Measurements from ENCODE around the gene VPS13D.

Gene VPS13D

DNA sequence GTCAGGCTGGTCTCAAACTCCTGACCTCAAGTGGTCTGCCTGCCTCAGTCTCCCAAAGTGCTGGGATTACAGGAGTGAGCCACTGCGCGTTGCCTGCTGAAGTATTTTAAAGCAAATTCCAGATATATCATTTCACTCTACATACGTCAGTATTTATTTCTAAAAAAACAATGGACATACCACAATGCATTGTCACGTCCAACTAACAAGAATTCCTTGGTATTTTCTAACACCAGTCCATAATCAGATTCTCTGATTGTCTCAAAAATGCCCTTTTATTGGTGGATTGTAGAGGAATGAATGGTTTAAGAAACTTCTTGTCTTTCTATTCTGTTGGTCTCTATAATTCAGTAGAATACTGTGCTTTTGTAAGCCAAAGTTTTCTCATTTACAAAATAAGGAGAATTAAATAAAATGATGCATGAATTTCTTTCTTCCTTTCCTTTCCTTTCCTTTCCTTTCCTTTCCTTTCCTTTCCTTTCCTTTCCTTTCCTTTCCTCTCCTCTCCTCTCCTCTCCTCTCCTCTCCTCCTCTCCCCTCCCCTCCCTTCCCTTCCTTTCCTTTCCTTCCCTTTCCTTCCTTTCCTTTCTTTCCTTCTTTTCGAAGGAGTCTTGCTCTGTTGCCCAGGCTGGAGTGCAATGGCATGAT, 55.8 kb downstream of the VPS13D start:
- TF ChIP-seq, protein P1, sequence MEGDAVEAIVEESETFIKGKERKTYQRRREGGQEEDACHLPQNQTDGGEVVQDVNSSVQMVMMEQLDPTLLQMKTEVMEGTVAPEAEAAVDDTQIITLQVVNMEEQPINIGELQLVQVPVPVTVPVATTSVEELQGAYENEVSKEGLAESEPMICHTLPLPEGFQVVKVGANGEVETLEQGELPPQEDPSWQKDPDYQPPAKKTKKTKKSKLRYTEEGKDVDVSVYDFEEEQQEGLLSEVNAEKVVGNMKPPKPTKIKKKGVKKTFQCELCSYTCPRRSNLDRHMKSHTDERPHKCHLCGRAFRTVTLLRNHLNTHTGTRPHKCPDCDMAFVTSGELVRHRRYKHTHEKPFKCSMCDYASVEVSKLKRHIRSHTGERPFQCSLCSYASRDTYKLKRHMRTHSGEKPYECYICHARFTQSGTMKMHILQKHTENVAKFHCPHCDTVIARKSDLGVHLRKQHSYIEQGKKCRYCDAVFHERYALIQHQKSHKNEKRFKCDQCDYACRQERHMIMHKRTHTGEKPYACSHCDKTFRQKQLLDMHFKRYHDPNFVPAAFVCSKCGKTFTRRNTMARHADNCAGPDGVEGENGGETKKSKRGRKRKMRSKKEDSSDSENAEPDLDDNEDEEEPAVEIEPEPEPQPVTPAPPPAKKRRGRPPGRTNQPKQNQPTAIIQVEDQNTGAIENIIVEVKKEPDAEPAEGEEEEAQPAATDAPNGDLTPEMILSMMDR (conservative IDR thresholded peaks at IDR 0.05; ENCODE audit: low read length): no peak
- DNase-seq (ENCODE audit: low read depth): no peak
- no peak overlapping the region for H3K4me3 ChIP-seq (ENCODE audit: low read length)

DNA sequence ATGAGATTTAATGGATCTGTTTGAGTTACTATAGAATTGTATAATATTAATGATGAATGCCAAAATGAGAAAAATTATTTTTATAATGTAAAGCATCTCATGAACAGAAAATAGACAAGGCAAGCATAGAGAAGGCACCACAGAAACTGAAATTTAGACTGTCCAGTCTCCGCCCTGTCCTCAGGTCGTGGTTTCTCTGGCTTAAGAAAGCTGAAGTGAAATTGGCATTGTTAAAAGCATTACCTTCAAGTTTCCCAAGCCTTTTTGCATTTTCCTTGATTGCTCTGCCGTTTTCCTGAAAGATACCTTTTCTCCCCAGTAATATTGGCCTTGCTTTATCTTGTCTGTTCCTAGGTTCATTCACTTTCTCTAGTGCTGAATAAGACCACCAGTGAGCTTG, 58.0 kb downstream of the VPS13D start:
- TF ChIP-seq, protein P1 (conservative IDR thresholded peaks at IDR 0.05; ENCODE audit: low read length): no peak
- no peak overlapping the region for H3K4me3 ChIP-seq (ENCODE audit: low read length)
- no peak for DNase-seq (ENCODE audit: low read depth)

DNA sequence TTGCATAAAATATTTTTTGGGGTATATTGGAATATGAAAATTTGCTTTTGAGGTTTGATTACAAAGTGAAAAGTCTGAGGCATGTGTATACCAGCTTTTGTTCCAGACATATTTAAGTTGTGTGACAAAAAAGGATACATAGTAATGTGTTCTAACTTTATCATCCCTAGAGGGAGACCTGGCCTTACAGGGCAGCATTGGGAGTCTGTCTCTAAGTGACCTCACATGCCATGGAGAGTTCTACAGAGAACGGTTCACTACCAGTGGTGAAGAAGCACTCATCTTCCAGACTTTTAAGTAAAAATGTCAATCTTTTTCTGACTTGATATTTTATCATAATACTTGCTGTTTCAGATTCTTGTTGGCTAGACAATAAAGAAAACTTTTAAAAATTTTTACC, 61.0 kb downstream of the VPS13D start:
- no peak overlapping the region for H3K4me3 ChIP-seq (ENCODE audit: low read length)
- DNase-seq (ENCODE audit: low read depth): no peak
- TF ChIP-seq, protein P1 (conservative IDR thresholded peaks at IDR 0.05; ENCODE audit: low read length): no peak

DNA sequence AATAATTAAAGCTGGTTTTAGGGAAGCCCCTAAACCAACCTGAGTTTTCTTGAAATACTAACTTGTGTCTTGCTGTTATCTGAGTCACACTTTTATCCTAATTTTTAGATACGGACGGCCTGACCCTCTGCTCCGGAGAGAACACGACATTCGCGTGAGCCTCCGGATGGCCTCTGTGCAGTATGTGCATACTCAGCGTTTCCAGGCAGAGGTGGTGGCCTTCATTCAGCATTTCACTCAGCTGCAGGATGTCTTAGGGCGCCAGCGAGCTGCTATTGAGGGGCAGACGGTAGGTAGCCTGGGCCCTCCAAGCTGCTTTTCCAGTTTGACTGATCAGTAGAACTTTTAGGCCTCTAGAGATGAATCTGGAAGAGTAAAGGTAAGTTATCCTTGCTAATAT, 63.6 kb downstream of the VPS13D start:
- no peak for DNase-seq (ENCODE audit: low read depth)
- TF ChIP-seq, protein P1 (conservative IDR thresholded peaks at IDR 0.05; ENCODE audit: low read length): no peak
- no peak overlapping the region for H3K4me3 ChIP-seq (ENCODE audit: low read length)

DNA sequence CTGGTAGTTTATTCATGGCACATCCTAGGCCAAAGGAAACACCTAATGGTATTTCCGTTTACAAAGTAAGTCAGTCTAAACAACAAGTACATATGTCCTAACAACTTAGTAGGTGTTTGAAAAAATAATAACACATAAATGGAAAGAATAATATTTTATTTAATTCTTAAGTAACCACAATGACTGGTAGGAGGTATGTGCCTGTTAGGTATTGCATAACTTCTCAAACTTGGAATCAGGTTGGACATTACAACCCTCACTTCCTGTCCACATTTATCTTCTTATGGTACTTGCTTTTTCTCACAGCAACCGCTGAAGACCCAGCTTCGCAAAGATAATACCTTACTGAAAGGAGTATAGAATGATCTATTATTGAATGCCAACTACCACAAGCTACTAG, 64.2 kb downstream of the VPS13D start:
- TF ChIP-seq, protein P1 (conservative IDR thresholded peaks at IDR 0.05; ENCODE audit: low read length): no peak
- DNase-seq (ENCODE audit: low read depth): peak; percentile 66
- no peak overlapping the region for H3K4me3 ChIP-seq (ENCODE audit: low read length)

DNA sequence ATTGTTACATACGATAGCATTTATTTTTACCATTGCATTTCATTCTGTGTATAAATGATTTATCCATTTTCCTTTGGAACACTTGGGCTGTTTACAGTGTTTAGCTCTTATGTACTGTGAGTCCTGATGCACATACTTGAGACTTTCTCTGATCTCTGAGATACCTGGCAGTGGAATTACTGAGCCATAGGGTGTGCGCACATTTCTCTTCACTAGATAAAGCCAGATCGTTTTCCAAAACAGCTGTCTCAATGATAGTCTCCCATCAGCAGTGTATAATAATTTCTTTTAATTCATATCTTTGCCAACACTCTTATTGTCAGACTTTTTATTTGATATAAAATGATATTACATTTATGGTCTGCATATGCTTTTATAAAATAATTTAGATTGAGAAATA, 66.2 kb downstream of the VPS13D start:
- H3K4me3 ChIP-seq (ENCODE audit: low read length): no peak overlapping the region
- TF ChIP-seq, protein P1 (conservative IDR thresholded peaks at IDR 0.05; ENCODE audit: low read length): no peak
- no peak for DNase-seq (ENCODE audit: low read depth)

DNA sequence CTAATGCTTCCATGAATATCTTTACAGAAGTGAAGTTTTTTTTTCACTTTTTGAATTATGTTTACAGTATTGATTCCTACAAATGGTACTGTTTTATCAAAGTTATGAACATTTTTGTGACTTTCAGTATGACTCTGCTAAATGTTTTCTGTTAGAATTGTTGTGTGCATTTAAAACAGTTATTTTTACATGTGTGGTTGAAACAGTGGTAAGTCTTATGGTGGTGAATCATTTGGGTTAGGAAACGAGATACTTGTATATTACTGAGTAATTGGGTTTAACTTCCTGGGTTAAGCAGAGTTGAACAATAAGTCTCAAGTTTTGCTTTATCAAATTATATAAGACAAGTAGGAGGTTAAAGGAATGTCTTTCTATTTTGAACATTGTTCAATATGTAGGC, 66.8 kb downstream of the VPS13D start:
- DNase-seq (ENCODE audit: low read depth): peak; percentile 76
- no peak overlapping the region for H3K4me3 ChIP-seq (ENCODE audit: low read length)
- TF ChIP-seq, protein P1 (conservative IDR thresholded peaks at IDR 0.05; ENCODE audit: low read length): no peak

Measured in AG10803 (cell line).